ENCODE measurements around the gene B9D1. TPM values are rescaled to one million over a fixed set of nuclear protein-coding genes. Genes with fewer than 3 reads are reported as not detected.
A peak's percentile ranks its signal among the peaks of the same experiment; 100 is the strongest.

The B9D1 gene
- total and polyA plus RNA-seq, 9 of the 15 experiments (the other 6 are each of a cell fraction or from before 2014, with no cell fraction given) = 8.9 to 28.0 (median 17.9) TPM

DNA sequence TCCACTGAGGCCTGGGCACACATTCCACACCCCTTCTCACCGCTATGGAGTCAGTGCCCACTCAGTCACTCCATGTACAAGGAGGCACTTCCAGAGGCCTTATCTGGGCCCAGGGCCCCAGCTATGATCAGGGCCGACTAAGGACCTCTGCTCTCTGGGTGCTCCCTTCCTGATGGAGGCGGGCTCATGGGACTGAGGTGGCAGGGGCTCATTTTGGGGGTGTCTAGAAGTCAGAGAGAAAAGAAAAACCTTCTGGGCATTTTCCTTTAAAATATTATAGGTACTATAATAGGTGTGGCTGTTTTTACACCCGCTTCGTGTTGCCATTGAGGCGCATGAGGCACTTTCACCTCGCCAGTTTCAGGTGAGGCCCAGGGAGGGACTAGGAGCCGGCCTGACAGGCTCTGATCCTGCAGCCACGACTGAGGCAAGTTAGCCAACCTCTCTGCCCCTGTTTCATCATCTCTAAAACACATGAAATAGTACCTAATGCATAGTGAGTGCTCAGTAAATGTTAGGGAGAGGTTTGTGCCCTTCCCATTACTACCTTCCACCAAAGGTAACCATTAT lies 14.4 kb downstream of the B9D1 start:
- FAIRE-seq (no peak), DNase-seq (ENCODE audit: extremely low read depth in 1 of 4, low spot score in 3 of 4) (no peak), ATAC-seq (no peak)
- no peak overlapping the region for H2AFZ ChIP-seq (ENCODE audit: low read depth, low read length)
- H3K4me2 ChIP-seq (ENCODE audit: insufficient read depth, low read length) = no peak overlapping the region
- H3K9me3 ChIP-seq (replicated peaks; ENCODE audit: control insufficient read depth, insufficient read depth, low read depth, low read length) = no peaks in the 10 kb centered on the region
- intact Hi-C loops (cut with micrococcal nuclease) (no loop called here), in situ Hi-C loops (cut with MboI) (no loop called here)
- H3K4me1 ChIP-seq (replicated peaks in 1 of 2; ENCODE audit: control insufficient read depth in 2 of 2, insufficient read depth in 2 of 2, low read length in 2 of 2) = peaks cover 22 to 42% of the 10 kb centered on the region in 2 experiments
- peak overlapping the region in 1 of 2 experiments; percentile 72; a peak in 1 of 4 replicates for H3K9ac ChIP-seq (ENCODE audit: insufficient read depth in 1 of 2, low read depth in 2 of 2, low read length in 2 of 2)
- H3K27me3 ChIP-seq (ENCODE audit: control insufficient read depth in 2 of 2, insufficient read depth in 2 of 2, low read length in 2 of 2) = no peaks in the 10 kb centered on the region
- TF ChIP-seq CHCHD3 (CRISPR knock-in tag; IDR thresholded peaks at IDR 0.05) (no peak), NONO (IDR thresholded peaks at IDR 0.05; ENCODE audit: low read depth in 2 of 2, low read length in 1 of 2) (no peak), GTF2E2 (tag; IDR thresholded peaks at IDR 0.05) (no peak), IFI16 (CRISPR knock-in tag; IDR thresholded peaks at IDR 0.05) (no peak), ZNF57 (CRISPR knock-in tag; IDR thresholded peaks at IDR 0.05) (no peak)
- TF ChIP-seq, protein P1, sequence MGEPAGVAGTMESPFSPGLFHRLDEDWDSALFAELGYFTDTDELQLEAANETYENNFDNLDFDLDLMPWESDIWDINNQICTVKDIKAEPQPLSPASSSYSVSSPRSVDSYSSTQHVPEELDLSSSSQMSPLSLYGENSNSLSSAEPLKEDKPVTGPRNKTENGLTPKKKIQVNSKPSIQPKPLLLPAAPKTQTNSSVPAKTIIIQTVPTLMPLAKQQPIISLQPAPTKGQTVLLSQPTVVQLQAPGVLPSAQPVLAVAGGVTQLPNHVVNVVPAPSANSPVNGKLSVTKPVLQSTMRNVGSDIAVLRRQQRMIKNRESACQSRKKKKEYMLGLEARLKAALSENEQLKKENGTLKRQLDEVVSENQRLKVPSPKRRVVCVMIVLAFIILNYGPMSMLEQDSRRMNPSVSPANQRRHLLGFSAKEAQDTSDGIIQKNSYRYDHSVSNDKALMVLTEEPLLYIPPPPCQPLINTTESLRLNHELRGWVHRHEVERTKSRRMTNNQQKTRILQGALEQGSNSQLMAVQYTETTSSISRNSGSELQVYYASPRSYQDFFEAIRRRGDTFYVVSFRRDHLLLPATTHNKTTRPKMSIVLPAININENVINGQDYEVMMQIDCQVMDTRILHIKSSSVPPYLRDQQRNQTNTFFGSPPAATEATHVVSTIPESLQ (CRISPR knock-in tag; IDR thresholded peaks at IDR 0.05) = no peak
- TF ChIP-seq, protein P2, sequence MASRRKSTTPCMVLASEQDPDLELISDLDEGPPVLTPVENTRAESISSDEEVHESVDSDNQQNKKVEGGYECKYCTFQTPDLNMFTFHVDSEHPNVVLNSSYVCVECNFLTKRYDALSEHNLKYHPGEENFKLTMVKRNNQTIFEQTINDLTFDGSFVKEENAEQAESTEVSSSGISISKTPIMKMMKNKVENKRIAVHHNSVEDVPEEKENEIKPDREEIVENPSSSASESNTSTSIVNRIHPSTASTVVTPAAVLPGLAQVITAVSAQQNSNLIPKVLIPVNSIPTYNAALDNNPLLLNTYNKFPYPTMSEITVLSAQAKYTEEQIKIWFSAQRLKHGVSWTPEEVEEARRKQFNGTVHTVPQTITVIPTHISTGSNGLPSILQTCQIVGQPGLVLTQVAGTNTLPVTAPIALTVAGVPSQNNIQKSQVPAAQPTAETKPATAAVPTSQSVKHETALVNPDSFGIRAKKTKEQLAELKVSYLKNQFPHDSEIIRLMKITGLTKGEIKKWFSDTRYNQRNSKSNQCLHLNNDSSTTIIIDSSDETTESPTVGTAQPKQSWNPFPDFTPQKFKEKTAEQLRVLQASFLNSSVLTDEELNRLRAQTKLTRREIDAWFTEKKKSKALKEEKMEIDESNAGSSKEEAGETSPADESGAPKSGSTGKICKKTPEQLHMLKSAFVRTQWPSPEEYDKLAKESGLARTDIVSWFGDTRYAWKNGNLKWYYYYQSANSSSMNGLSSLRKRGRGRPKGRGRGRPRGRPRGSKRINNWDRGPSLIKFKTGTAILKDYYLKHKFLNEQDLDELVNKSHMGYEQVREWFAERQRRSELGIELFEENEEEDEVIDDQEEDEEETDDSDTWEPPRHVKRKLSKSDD (conservative IDR thresholded peaks at IDR 0.05; ENCODE audit: low read length) = no peak
- TF ChIP-seq, protein P3, sequence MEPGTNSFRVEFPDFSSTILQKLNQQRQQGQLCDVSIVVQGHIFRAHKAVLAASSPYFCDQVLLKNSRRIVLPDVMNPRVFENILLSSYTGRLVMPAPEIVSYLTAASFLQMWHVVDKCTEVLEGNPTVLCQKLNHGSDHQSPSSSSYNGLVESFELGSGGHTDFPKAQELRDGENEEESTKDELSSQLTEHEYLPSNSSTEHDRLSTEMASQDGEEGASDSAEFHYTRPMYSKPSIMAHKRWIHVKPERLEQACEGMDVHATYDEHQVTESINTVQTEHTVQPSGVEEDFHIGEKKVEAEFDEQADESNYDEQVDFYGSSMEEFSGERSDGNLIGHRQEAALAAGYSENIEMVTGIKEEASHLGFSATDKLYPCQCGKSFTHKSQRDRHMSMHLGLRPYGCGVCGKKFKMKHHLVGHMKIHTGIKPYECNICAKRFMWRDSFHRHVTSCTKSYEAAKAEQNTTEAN (CRISPR knock-in tag; IDR thresholded peaks at IDR 0.05) = no peak
- TF ChIP-seq, protein P4, sequence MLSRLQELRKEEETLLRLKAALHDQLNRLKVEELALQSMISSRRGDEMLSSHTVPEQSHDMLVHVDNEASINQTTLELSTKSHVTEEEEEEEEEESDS (CRISPR knock-in tag; IDR thresholded peaks at IDR 0.05) = no peak
- no peaks in the 10 kb centered on the region for H3K9me1 ChIP-seq (ENCODE audit: control insufficient read depth, insufficient read depth, low read length)
- 83% methylated on average over 9 of the region's 9 CpGs for WGBS (ENCODE audit: insufficient coverage, low coverage, missing lambda C conversion rate)
- H4K20me1 ChIP-seq (replicated peaks; ENCODE audit: control insufficient read depth, insufficient read depth, low read length) = no peaks in the 10 kb centered on the region
- H3K27ac ChIP-seq (ENCODE audit: extremely low read depth, low read depth, low read length) = no peak overlapping the region; the same call in 2 of the 3 replicates
- no TSS peak for BruUV-seq (replicated peaks)
- H3K36me3 ChIP-seq (ENCODE audit: control insufficient read depth, insufficient read depth, low read length) = no peaks in the 10 kb centered on the region
- H3K4me3 ChIP-seq = no peak overlapping the region
- ChIA-PET POLR2A (no interaction called here), CTCF (ENCODE audit: low intra/inter-chr PET ratio) (no interaction called here)
- no peaks in the 10 kb centered on the region for H3K79me2 ChIP-seq (ENCODE audit: control insufficient read depth, insufficient read depth, low read length)

All from K562 (cell line).